ENCODE measurements around the gene STRBP. TPM values are rescaled to one million over a fixed set of nuclear protein-coding genes. Genes with fewer than 3 reads are reported as not detected.

STRBP gene
- total and polyA plus RNA-seq, 2 of the 8 experiments (the other 6 are each of a cell fraction or from before 2014, with no cell fraction given), result 29.7 to 105 TPM

DNA sequence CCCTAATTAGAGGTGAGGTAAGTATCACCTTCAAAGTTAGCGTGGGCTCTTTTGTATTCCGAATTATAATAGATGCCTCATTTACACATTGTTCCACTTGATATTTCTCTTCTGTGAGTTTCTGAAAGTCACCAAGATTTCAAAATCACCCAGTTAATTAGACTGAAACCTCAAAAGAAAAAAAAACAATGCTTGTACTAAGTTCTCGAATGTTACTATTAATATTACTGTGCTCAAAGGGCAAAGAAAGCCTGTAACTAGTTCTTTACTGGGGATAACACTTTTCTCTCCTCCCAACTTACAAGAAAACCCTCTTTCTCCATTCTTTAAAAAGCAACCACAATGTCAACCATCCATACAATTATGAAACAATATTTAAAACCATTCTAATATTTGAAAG lies 98.5 kb downstream of the STRBP start:
- Histone ChIP-seq H3K23me2 (ENCODE audit: low read depth, low read length) (no peaks in the 10 kb centered on the region), H2BK15ac (ENCODE audit: low read length) (no peak overlapping the region), H3K79me2 (ENCODE audit: control insufficient read depth in 1 of 2, insufficient read depth in 2 of 2, low read length in 2 of 2) (peaks cover 0 to 3% of the 10 kb centered on the region in 2 experiments; a peak in 1 of 4 replicates), H3K27ac (ENCODE audit: low read depth, low read length) (no peak overlapping the region), H2BK20ac (ENCODE audit: low read length) (no peak overlapping the region), H3K27me3 (replicated peaks in 1 of 4; ENCODE audit: control insufficient read depth in 3 of 4, extremely low read depth in 1 of 4, insufficient read depth in 3 of 4, low read length in 3 of 4) (no peaks in the 10 kb centered on the region), H3K18ac (ENCODE audit: extremely low read depth, low read length) (no peak overlapping the region), H4K5ac (ENCODE audit: insufficient read length, low read depth, low read length) (no peak overlapping the region), H3K79me1 (ENCODE audit: low read depth, low read length) (no peaks in the 10 kb centered on the region; the same call in 1 of the 2 replicates), H4K20me1 (replicated peaks in 1 of 2; ENCODE audit: control insufficient read depth in 1 of 2, insufficient read depth in 2 of 2, low read length in 2 of 2) (no peaks in the 10 kb centered on the region), H3K56ac (replicated peaks; ENCODE audit: insufficient read length, low read depth, low read length) (no peak overlapping the region), H2AK5ac (ENCODE audit: low read depth, low read length) (no peak overlapping the region), H2BK5ac (ENCODE audit: low read depth, low read length) (no peak overlapping the region), H2AFZ (ENCODE audit: low read length) (no peak overlapping the region), H3K4ac (replicated peaks; ENCODE audit: insufficient read length, low read depth, low read length) (no peak overlapping the region), H3K36me3 (ENCODE audit: control insufficient read depth in 2 of 4, insufficient read depth in 4 of 4, low read length in 3 of 4) (peaks cover 0 to 5% (median 0%) of the 10 kb centered on the region in 4 experiments; a peak in 1 of 8 replicates), H3K23ac (ENCODE audit: insufficient read length) (no peak overlapping the region), H2BK12ac (ENCODE audit: low read depth, low read length) (no peak overlapping the region), H4K8ac (ENCODE audit: extremely low read depth, insufficient read depth, low read length) (no peak overlapping the region), H2BK120ac (replicated peaks; ENCODE audit: low read depth, low read length) (no peak overlapping the region), H3K9me3 (ENCODE audit: insufficient read depth in 2 of 2, low read depth in 1 of 2, low read length in 1 of 2) (no peaks in the 10 kb centered on the region), H4K91ac (replicated peaks; ENCODE audit: insufficient read length, low read length) (no peak overlapping the region), H3K4me1 (replicated peaks in 1 of 4; ENCODE audit: control insufficient read depth in 3 of 4, insufficient read depth in 4 of 4, low read length in 3 of 4) (peaks cover 0 to 15% (median 7%) of the 10 kb centered on the region in 4 experiments; a peak in 5 of 7 replicates), H3K14ac (ENCODE audit: insufficient read length) (no peak overlapping the region), H3K9ac (replicated peaks in 1 of 4; ENCODE audit: extremely low read depth in 1 of 4, low read depth in 3 of 4, low read length in 3 of 4) (no peak overlapping the region), H3K4me3 (ENCODE audit: extremely low read depth in 1 of 4, insufficient read depth in 2 of 4, low read depth in 3 of 4, low read length in 4 of 4) (no peak overlapping the region), H3K4me2 (ENCODE audit: insufficient read depth in 1 of 2, low read depth in 2 of 2, low read length in 2 of 2) (no peak overlapping the region)
- CTCF ChIA-PET (ENCODE audit: partially characterized antibody), result no interaction called here
- 94% methylated on average over 3 of the region's 3 CpGs; no CpG with 5 or more reads in 1 of the 2 experiments for WGBS, 2 experiments (ENCODE audit: extremely low coverage in 1 of 2, insufficient coverage in 1 of 2, insufficient read length in 1 of 2, insufficient replicate concordance in 2 of 2, low coverage in 1 of 2, low lambda C conversion rate in 2 of 2, missing lambda C conversion rate in 1 of 2)
- POLR2A ChIA-PET (ENCODE audit: partially characterized antibody), result interaction anchor here (0.5 kb wide), 1 partner anchor 28 kb away, joined by 3 read pairs; no protein-coding TSS in a partner anchor
- DNase-seq (ENCODE audit: low read depth in 1 of 2, low spot score in 2 of 2) (no peak), FAIRE-seq (no peak)
- TF ChIP-seq TCF12 (IDR thresholded peaks at IDR 0.05; ENCODE audit: low read depth, low read length) (no peak), POLR2A (IDR thresholded peaks at IDR 0.05; ENCODE audit: control extremely low read depth in 1 of 2, low read depth in 2 of 2, low read length in 2 of 2) (no peak), TAF1 (IDR thresholded peaks at IDR 0.05; ENCODE audit: low read depth, low read length) (no peak), SIRT6 (IDR thresholded peaks at IDR 0.05; ENCODE audit: low read length) (no peak), SIN3A (conservative IDR thresholded peaks at IDR 0.05 in 1 of 2, IDR thresholded peaks at IDR 0.05 in 1 of 2; ENCODE audit: low read depth in 1 of 2, low read length in 2 of 2) (no peak), SP2 (IDR thresholded peaks at IDR 0.05; ENCODE audit: low read length) (no peak), CTBP2 (IDR thresholded peaks at IDR 0.05; ENCODE audit: borderline replicate concordance, insufficient read depth, insufficient read length, low read length) (no peak), EP300 (IDR thresholded peaks at IDR 0.05; ENCODE audit: borderline replicate concordance in 1 of 2, low read depth in 2 of 2, low read length in 2 of 2) (no peak)

Data from H1 (cell line).